Caco-2 (cell line): ENCODE measurements around the gene PTPRG. TPM values are rescaled to one million over a fixed set of nuclear protein-coding genes. Genes with fewer than 3 reads are reported as not detected.

ENCODE experiments used
- BruUV-seq: library from RNA; stranded (reverse); fragments of 400-500 nt; replicated peaks from 2 replicates; lab custom pipeline; 2021; lab: Mats Ljungman, UMichigan
- CTCF ChIA-PET: fragments of 300-600 bp; sonication (Branson Sonifier 250); formaldehyde crosslinking; loops from one replicate; lab custom pipeline; 2022; ENCODE audit warnings: antibody characterized with exemption; lab: Charles Lee
- POLR2A ChIA-PET: fragments of 300-600 bp; sonication (Branson Sonifier 250); formaldehyde crosslinking; loops from one replicate; lab custom pipeline; 2022; ENCODE audit warnings: antibody characterized with exemption; lab: Charles Lee
- DNase-seq, 2 experiments: peaks; one replicate each; pipeline versions ENCODE4 v3.0.0 to v3.0.0-alpha.2; 2020 to 2022
- H3K27me3 ChIP-seq: replicated peaks from 2 replicates; pipeline ENCODE4 v1.6.0; 2011; ENCODE audit warnings: low read length; ENCODE audit not compliant: control insufficient read depth, insufficient read depth
- H3K36me3 ChIP-seq: 2 replicates; pipeline ENCODE4 v1.5.1; 2011; ENCODE audit warnings: low read length; ENCODE audit not compliant: control insufficient read depth, insufficient read depth
- H3K4me1 ChIP-seq: fragments of 250-450 bp; sonication (Bioruptor Pico); 2 replicates; pipeline ENCODE4 v1.5.1; 2020; ENCODE audit warnings: mild to moderate bottlenecking
- H3K4me3 ChIP-seq: 2 replicates; pipeline ENCODE4 v1.5.1; 2011; ENCODE audit warnings: low read depth, mild to moderate bottlenecking, control low read depth, low read length
- H3K9me3 ChIP-seq: fragments of 250-450 bp; sonication (Bioruptor Pico); 2 replicates; pipeline ENCODE4 v1.5.1; 2020; ENCODE audit warnings: mild to moderate bottlenecking, moderate library complexity
- H3K27ac Mint-ChIP-seq: one replicate; pipeline ENCODE4 v1.8.0; 2022; ENCODE audit warnings: mixed read lengths; ENCODE audit not compliant: unreplicated experiment
- H3K27me3 Mint-ChIP-seq: one replicate; pipeline ENCODE4 v1.8.0; 2022; ENCODE audit warnings: mixed read lengths; ENCODE audit not compliant: insufficient read depth, unreplicated experiment
- H3K36me3 Mint-ChIP-seq: one replicate; pipeline ENCODE4 v1.8.0; 2022; ENCODE audit warnings: mild to moderate bottlenecking, mixed read lengths; ENCODE audit not compliant: insufficient read depth, unreplicated experiment
- H3K4me1 Mint-ChIP-seq: one replicate; pipeline ENCODE4 v1.8.0; 2022; ENCODE audit warnings: low read depth, mixed read lengths; ENCODE audit not compliant: unreplicated experiment
- H3K4me3 Mint-ChIP-seq: one replicate; pipeline ENCODE4 v1.8.0; 2022; ENCODE audit warnings: mild to moderate bottlenecking, moderate library complexity, mixed read lengths; ENCODE audit not compliant: unreplicated experiment
- H3K9me3 Mint-ChIP-seq: one replicate; pipeline ENCODE4 v1.8.0; 2022; ENCODE audit warnings: mixed read lengths; ENCODE audit not compliant: unreplicated experiment
- CTCF ChIP-seq, 2 experiments: fragments of 200-600 bp in 1 of 2; IDR thresholded peaks; 1 replicate in 1 of 2; 2 replicates in 1 of 2; pipeline versions ENCODE4 v1.5.1 to v1.8.0; 2011 to 2022; ENCODE audit warnings: antibody characterized with exemption in 1 of 2, control low read depth in 1 of 2, inconsistent platforms in 1 of 2, low read depth in 1 of 2, low read length in 1 of 2, mild to moderate bottlenecking in 1 of 2, moderate library complexity in 1 of 2; ENCODE audit not compliant: insufficient read depth in 1 of 2, severe bottlenecking in 1 of 2, unreplicated experiment in 1 of 2
- intact Hi-C: fragments of 100-400 bp; cut with micrococcal nuclease; formaldehyde crosslinking; loops from one replicate; pipeline ENCODE4 v1.10.0; 2022; ENCODE audit not compliant: unreplicated experiment
- total RNA-seq: library from RNA; stranded (reverse); gene quantifications from 2 replicates; pipeline ENCODE4 v1.2.3, GENCODE V29; 2022

The PTPRG gene
- total RNA-seq, 1 experiment from 2014 or later, result 46.4 TPM

GRCh38 chr3:61933798-61934504, 372.6 kb downstream of the PTPRG start:
- H3K36me3 Mint-ChIP-seq, result no peaks in the 10 kb centered on the region

GRCh38 chr3:61934505-61934871, 373.1 kb downstream of the PTPRG start:
- no TSS peak for BruUV-seq
- ChIA-PET CTCF (no interaction called here), POLR2A (no interaction called here)
- peaks cover 16% of the 10 kb centered on the region for H3K9me3 Mint-ChIP-seq
- no peak overlapping the region for H3K27ac Mint-ChIP-seq
- no peaks in the 10 kb centered on the region for H3K27me3 ChIP-seq
- no peaks in the 10 kb centered on the region for H3K9me3 ChIP-seq
- no peak for TF ChIP-seq CTCF (IDR thresholded peaks at IDR 0.05; ENCODE audit: insufficient read depth in 1 of 2, low read depth in 1 of 2, low read length in 1 of 2, severe bottlenecking in 1 of 2, unreplicated experiment in 1 of 2)
- no peak overlapping the region for H3K4me3 ChIP-seq
- intact Hi-C loops, result no loop called here
- H3K4me1 Mint-ChIP-seq, result peaks cover 6% of the 10 kb centered on the region
- DNase-seq, result no peak
- H3K36me3 Mint-ChIP-seq, result no peaks in the 10 kb centered on the region
- H3K4me1 ChIP-seq, result no peaks in the 10 kb centered on the region
- H3K36me3 ChIP-seq, result no peaks in the 10 kb centered on the region
- H3K27me3 Mint-ChIP-seq, result no peaks in the 10 kb centered on the region
- no peak overlapping the region for H3K4me3 Mint-ChIP-seq

More at GRCh38 chr3:61933798-61934504, 372.6 kb downstream of the PTPRG start:
- no peaks in the 10 kb centered on the region for H3K27me3 ChIP-seq
- no peaks in the 10 kb centered on the region for H3K36me3 ChIP-seq
- BruUV-seq, result no TSS peak
- H3K9me3 ChIP-seq, result no peaks in the 10 kb centered on the region
- TF ChIP-seq CTCF (IDR thresholded peaks at IDR 0.05; ENCODE audit: insufficient read depth in 1 of 2, low read depth in 1 of 2, low read length in 1 of 2, severe bottlenecking in 1 of 2, unreplicated experiment in 1 of 2), result no peak
- H3K9me3 Mint-ChIP-seq, result peaks cover 16% of the 10 kb centered on the region
- no peak for DNase-seq
- H3K4me1 ChIP-seq, result no peaks in the 10 kb centered on the region
- H3K4me1 Mint-ChIP-seq, result peaks cover 6% of the 10 kb centered on the region
- no peak overlapping the region for H3K27ac Mint-ChIP-seq
- H3K4me3 Mint-ChIP-seq, result no peak overlapping the region
- ChIA-PET CTCF (no interaction called here), POLR2A (no interaction called here)
- intact Hi-C loops, result no loop called here
- H3K27me3 Mint-ChIP-seq, result no peaks in the 10 kb centered on the region
- no peak overlapping the region for H3K4me3 ChIP-seq

GRCh38 chr3:61935814-61936213, 374.4 kb downstream of the PTPRG start:
- H3K4me3 ChIP-seq, result no peak overlapping the region
- no peaks in the 10 kb centered on the region for H3K9me3 ChIP-seq
- Mint-ChIP-seq H3K36me3 (no peaks in the 10 kb centered on the region), H3K4me1 (peaks cover 6% of the 10 kb centered on the region), H3K9me3 (peaks cover 16% of the 10 kb centered on the region), H3K4me3 (no peak overlapping the region), H3K27me3 (no peaks in the 10 kb centered on the region), H3K27ac (no peak overlapping the region)
- H3K27me3 ChIP-seq, result no peaks in the 10 kb centered on the region
- POLR2A ChIA-PET, result no interaction called here
- no peaks in the 10 kb centered on the region for H3K4me1 ChIP-seq
- no peaks in the 10 kb centered on the region for H3K36me3 ChIP-seq
- BruUV-seq, result no TSS peak
- TF ChIP-seq CTCF (IDR thresholded peaks at IDR 0.05; ENCODE audit: insufficient read depth in 1 of 2, low read depth in 1 of 2, low read length in 1 of 2, severe bottlenecking in 1 of 2, unreplicated experiment in 1 of 2), result no peak
- CTCF ChIA-PET, result no interaction called here
- intact Hi-C loops, result no loop called here
- no peak for DNase-seq
